ENCODE measurements around the gene CRY1.

The CRY1 gene

GRCh38 chr12:107035733-107036132 is 57.6 kb downstream of the CRY1 start:
- Histone ChIP-seq H3K36me3 (replicated peaks in 1 of 2; ENCODE audit: control insufficient read depth in 2 of 2, insufficient read depth in 2 of 2, low read length in 2 of 2) (no peaks in the 10 kb centered on the region), H3K79me1 (ENCODE audit: low read depth, low read length) (no peaks in the 10 kb centered on the region), H2BK12ac (ENCODE audit: low read length) (no peak overlapping the region), H4K8ac (ENCODE audit: low read depth, low read length) (no peak overlapping the region), H3K27ac (replicated peaks; ENCODE audit: low read length) (no peak overlapping the region), H3K18ac (ENCODE audit: low read length) (no peak overlapping the region), H2BK5ac (ENCODE audit: low read length) (no peak overlapping the region), H3K14ac (ENCODE audit: low read length) (no peak overlapping the region), H3K4me3 (ENCODE audit: low read length in 2 of 2) (no peak overlapping the region), H3K9me3 (replicated peaks in 1 of 2; ENCODE audit: control insufficient read depth in 2 of 2, insufficient read depth in 1 of 2, low read depth in 1 of 2, low read length in 2 of 2) (peaks cover 0 to 5% of the 10 kb centered on the region in 2 donors), H2AFZ (ENCODE audit: low read length) (no peak overlapping the region), H3K23ac (ENCODE audit: low read depth, low read length, poor library complexity) (no peak overlapping the region), H4K91ac (ENCODE audit: low read depth, low read length, poor library complexity) (no peak overlapping the region), H2BK120ac (ENCODE audit: low read depth, low read length) (no peak overlapping the region), H2AK5ac (ENCODE audit: low read depth, low read length) (no peak overlapping the region), H3K9ac (ENCODE audit: low read depth, low read length, poor library complexity) (no peak overlapping the region), H3K27me3 (ENCODE audit: control insufficient read depth in 3 of 3, insufficient read depth in 3 of 3, low read depth in 1 of 3, low read length in 3 of 3) (no peaks in the 10 kb centered on the region), H2BK15ac (ENCODE audit: low read length) (no peak overlapping the region), H3K4me2 (ENCODE audit: insufficient read depth, low read length, poor library complexity, severe bottlenecking) (no peak overlapping the region), H3K4me1 (ENCODE audit: control insufficient read depth in 2 of 2, insufficient read depth in 1 of 2, low read depth in 1 of 2, low read length in 2 of 2) (no peaks in the 10 kb centered on the region), H3K4ac (ENCODE audit: low read length) (no peak overlapping the region)
- no peak for DNase-seq (ENCODE audit: low spot score)
- WGBS, 2 donors (ENCODE audit: extremely low coverage in 2 of 2, insufficient read length in 2 of 2, insufficient replicate concordance in 1 of 2): no CpG with 5 or more reads among the region's 2 CpGs

GRCh38 chr12:107033758-107034739 is 59.3 kb downstream of the CRY1 start:
- Histone ChIP-seq H2BK120ac (ENCODE audit: low read depth, low read length) (no peak overlapping the region), H3K36me3 (replicated peaks in 1 of 2; ENCODE audit: control insufficient read depth in 2 of 2, insufficient read depth in 2 of 2, low read length in 2 of 2) (no peaks in the 10 kb centered on the region), H3K4me1 (ENCODE audit: control insufficient read depth in 2 of 2, insufficient read depth in 1 of 2, low read depth in 1 of 2, low read length in 2 of 2) (peaks cover 0 to 3% of the 10 kb centered on the region in 2 donors), H3K9me3 (replicated peaks in 1 of 2; ENCODE audit: control insufficient read depth in 2 of 2, insufficient read depth in 1 of 2, low read depth in 1 of 2, low read length in 2 of 2) (peaks cover 0 to 5% of the 10 kb centered on the region in 2 donors), H3K4me3 (ENCODE audit: low read length in 2 of 2) (no peak overlapping the region), H3K27ac (replicated peaks; ENCODE audit: low read length) (no peak overlapping the region), H4K8ac (ENCODE audit: low read depth, low read length) (no peak overlapping the region), H2BK5ac (ENCODE audit: low read length) (no peak overlapping the region), H3K9ac (ENCODE audit: low read depth, low read length, poor library complexity) (no peak overlapping the region), H3K14ac (ENCODE audit: low read length) (no peak overlapping the region), H3K4me2 (ENCODE audit: insufficient read depth, low read length, poor library complexity, severe bottlenecking) (no peak overlapping the region), H4K91ac (ENCODE audit: low read depth, low read length, poor library complexity) (no peak overlapping the region), H3K79me1 (ENCODE audit: low read depth, low read length) (no peaks in the 10 kb centered on the region), H3K23ac (ENCODE audit: low read depth, low read length, poor library complexity) (no peak overlapping the region), H2AK5ac (ENCODE audit: low read depth, low read length) (no peak overlapping the region), H2BK15ac (ENCODE audit: low read length) (no peak overlapping the region), H3K18ac (ENCODE audit: low read length) (no peak overlapping the region), H2BK12ac (ENCODE audit: low read length) (no peak overlapping the region), H3K4ac (ENCODE audit: low read length) (no peak overlapping the region), H3K27me3 (ENCODE audit: control insufficient read depth in 3 of 3, insufficient read depth in 3 of 3, low read depth in 1 of 3, low read length in 3 of 3) (no peaks in the 10 kb centered on the region), H2AFZ (ENCODE audit: low read length) (no peak overlapping the region)
- no CpG with 5 or more reads among the region's 9 CpGs for WGBS, 2 donors (ENCODE audit: extremely low coverage in 2 of 2, insufficient read length in 2 of 2, insufficient replicate concordance in 1 of 2)
- no peak for DNase-seq (ENCODE audit: low spot score)

GRCh38 chr12:107032266-107032665 is 61.1 kb downstream of the CRY1 start:
- Histone ChIP-seq H3K4ac (ENCODE audit: low read length) (no peak overlapping the region), H3K4me1 (ENCODE audit: control insufficient read depth in 2 of 2, insufficient read depth in 1 of 2, low read depth in 1 of 2, low read length in 2 of 2) (peaks cover 4 to 7% of the 10 kb centered on the region in 2 donors), H2BK120ac (ENCODE audit: low read depth, low read length) (no peak overlapping the region), H3K27me3 (ENCODE audit: control insufficient read depth in 3 of 3, insufficient read depth in 3 of 3, low read depth in 1 of 3, low read length in 3 of 3) (no peaks in the 10 kb centered on the region), H4K8ac (ENCODE audit: low read depth, low read length) (no peak overlapping the region), H3K14ac (ENCODE audit: low read length) (no peak overlapping the region), H3K36me3 (replicated peaks in 1 of 2; ENCODE audit: control insufficient read depth in 2 of 2, insufficient read depth in 2 of 2, low read length in 2 of 2) (no peaks in the 10 kb centered on the region), H2BK15ac (ENCODE audit: low read length) (no peak overlapping the region), H3K18ac (ENCODE audit: low read length) (no peak overlapping the region), H3K9ac (ENCODE audit: low read depth, low read length, poor library complexity) (no peak overlapping the region), H3K27ac (replicated peaks; ENCODE audit: low read length) (no peak overlapping the region), H2AK5ac (ENCODE audit: low read depth, low read length) (no peak overlapping the region), H3K79me1 (ENCODE audit: low read depth, low read length) (no peaks in the 10 kb centered on the region), H3K4me3 (ENCODE audit: low read length in 2 of 2) (no peak overlapping the region), H3K4me2 (ENCODE audit: insufficient read depth, low read length, poor library complexity, severe bottlenecking) (no peak overlapping the region), H2AFZ (ENCODE audit: low read length) (no peak overlapping the region), H2BK5ac (ENCODE audit: low read length) (no peak overlapping the region), H3K9me3 (replicated peaks in 1 of 2; ENCODE audit: control insufficient read depth in 2 of 2, insufficient read depth in 1 of 2, low read depth in 1 of 2, low read length in 2 of 2) (no peaks in the 10 kb centered on the region), H3K23ac (ENCODE audit: low read depth, low read length, poor library complexity) (no peak overlapping the region), H4K91ac (ENCODE audit: low read depth, low read length, poor library complexity) (no peak overlapping the region), H2BK12ac (ENCODE audit: low read length) (no peak overlapping the region)
- WGBS, 2 donors (ENCODE audit: extremely low coverage in 2 of 2, insufficient read length in 2 of 2, insufficient replicate concordance in 1 of 2): 100% methylated on average over 1 of the region's 7 CpGs; no CpG with 5 or more reads in 1 of the 2 donors
- no peak for DNase-seq (ENCODE audit: low spot score)

- no peak overlapping the region for H3K4me3 ChIP-seq (ENCODE audit: low read length in 2 of 2)
- H2AFZ ChIP-seq (ENCODE audit: low read length): no peak overlapping the region
- H3K9me3 ChIP-seq (replicated peaks in 1 of 2; ENCODE audit: control insufficient read depth in 2 of 2, insufficient read depth in 1 of 2, low read depth in 1 of 2, low read length in 2 of 2): no peaks in the 10 kb centered on the region
- H2BK12ac ChIP-seq (ENCODE audit: low read length): no peak overlapping the region
- H3K27ac ChIP-seq (replicated peaks; ENCODE audit: low read length): no peak overlapping the region
- no peak overlapping the region for H2AK5ac ChIP-seq (ENCODE audit: low read depth, low read length)
- H4K91ac ChIP-seq (ENCODE audit: low read depth, low read length, poor library complexity): no peak overlapping the region
- H4K8ac ChIP-seq (ENCODE audit: low read depth, low read length): no peak overlapping the region
- no peak overlapping the region for H3K14ac ChIP-seq (ENCODE audit: low read length)
- H3K4me2 ChIP-seq (ENCODE audit: insufficient read depth, low read length, poor library complexity, severe bottlenecking): no peak overlapping the region
- DNase-seq (ENCODE audit: low spot score): no peak
- no peak overlapping the region for H2BK120ac ChIP-seq (ENCODE audit: low read depth, low read length)
- H3K23ac ChIP-seq (ENCODE audit: low read depth, low read length, poor library complexity): no peak overlapping the region
- H3K4me1 ChIP-seq (ENCODE audit: control insufficient read depth in 2 of 2, insufficient read depth in 1 of 2, low read depth in 1 of 2, low read length in 2 of 2): peaks cover 4 to 10% of the 10 kb centered on the region in 2 donors
- no CpG with 5 or more reads among the region's 2 CpGs for WGBS, 2 donors (ENCODE audit: extremely low coverage in 2 of 2, insufficient read length in 2 of 2, insufficient replicate concordance in 1 of 2)
- H3K79me1 ChIP-seq (ENCODE audit: low read depth, low read length): no peaks in the 10 kb centered on the region
- H3K36me3 ChIP-seq (replicated peaks in 1 of 2; ENCODE audit: control insufficient read depth in 2 of 2, insufficient read depth in 2 of 2, low read length in 2 of 2): no peaks in the 10 kb centered on the region
- H2BK15ac ChIP-seq (ENCODE audit: low read length): no peak overlapping the region
- H3K27me3 ChIP-seq (ENCODE audit: control insufficient read depth in 3 of 3, insufficient read depth in 3 of 3, low read depth in 1 of 3, low read length in 3 of 3): no peaks in the 10 kb centered on the region
- no peak overlapping the region for H3K9ac ChIP-seq (ENCODE audit: low read depth, low read length, poor library complexity)
- no peak overlapping the region for H3K18ac ChIP-seq (ENCODE audit: low read length)
- H3K4ac ChIP-seq (ENCODE audit: low read length): no peak overlapping the region
- H2BK5ac ChIP-seq (ENCODE audit: low read length): no peak overlapping the region
Measured at GRCh38 chr12:107031061-107031460, 62.3 kb downstream of the CRY1 start.

All from neuronal stem cell (in vitro differentiated cells).